Measurements from ENCODE around the gene DCAF8L2. TPM values are rescaled to one million over a fixed set of nuclear protein-coding genes. Genes with fewer than 3 reads are reported as not detected.
"Not testable (repeated sequence)": the region's sequence is repeated elsewhere in the genome, so short reads cannot be mapped to it uniquely, and the experiment has no call there.

The DCAF8L2 gene
- not detected in 2 replicates for total RNA-seq (2022)
- percentile 7 among the genes with signal in this experiment for Bru-seq, nascent RNA
- percentile 4 among the genes with signal in this experiment for BruChase-seq, experiment 1, labeled RNA remaining after a 2-hour chase
- percentile 4 among the genes with signal in this experiment for BruChase-seq, experiment 2, labeled RNA remaining after a 6-hour chase
- long read RNA-seq, result 0 reads

- intact Hi-C loops (cut with micrococcal nuclease; ENCODE audit: unreplicated experiment), result no loop called here
- Mint-ChIP-seq H3K27me3 (ENCODE audit: insufficient read depth, unreplicated experiment) (no peaks in the 10 kb centered on the region), H3K4me3 (ENCODE audit: unreplicated experiment) (no peak within 1 kb of the TSS), H3K9me3 (ENCODE audit: unreplicated experiment) (no peaks in the 10 kb centered on the region), H3K27ac (ENCODE audit: unreplicated experiment) (no peak within 1 kb of the TSS), H3K4me1 (ENCODE audit: low read depth, unreplicated experiment) (peaks cover 4% of the 10 kb centered on the region), H3K36me3 (ENCODE audit: insufficient read depth, unreplicated experiment) (no peaks in the 10 kb centered on the region)
- ChIA-PET POLR2A (no interaction called here), CTCF (no interaction called here)
- Histone ChIP-seq H3K4me1 (no peaks in the 10 kb centered on the region), H3K4me3 (ENCODE audit: low read depth, low read length) (no peak within 1 kb of the TSS), H3K36me3 (ENCODE audit: control insufficient read depth, insufficient read depth, low read length) (no peaks in the 10 kb centered on the region), H3K27me3 (replicated peaks; ENCODE audit: control insufficient read depth, insufficient read depth, low read length) (no peaks in the 10 kb centered on the region), H3K9me3 (no peaks in the 10 kb centered on the region)
- TF ChIP-seq, protein P1, sequence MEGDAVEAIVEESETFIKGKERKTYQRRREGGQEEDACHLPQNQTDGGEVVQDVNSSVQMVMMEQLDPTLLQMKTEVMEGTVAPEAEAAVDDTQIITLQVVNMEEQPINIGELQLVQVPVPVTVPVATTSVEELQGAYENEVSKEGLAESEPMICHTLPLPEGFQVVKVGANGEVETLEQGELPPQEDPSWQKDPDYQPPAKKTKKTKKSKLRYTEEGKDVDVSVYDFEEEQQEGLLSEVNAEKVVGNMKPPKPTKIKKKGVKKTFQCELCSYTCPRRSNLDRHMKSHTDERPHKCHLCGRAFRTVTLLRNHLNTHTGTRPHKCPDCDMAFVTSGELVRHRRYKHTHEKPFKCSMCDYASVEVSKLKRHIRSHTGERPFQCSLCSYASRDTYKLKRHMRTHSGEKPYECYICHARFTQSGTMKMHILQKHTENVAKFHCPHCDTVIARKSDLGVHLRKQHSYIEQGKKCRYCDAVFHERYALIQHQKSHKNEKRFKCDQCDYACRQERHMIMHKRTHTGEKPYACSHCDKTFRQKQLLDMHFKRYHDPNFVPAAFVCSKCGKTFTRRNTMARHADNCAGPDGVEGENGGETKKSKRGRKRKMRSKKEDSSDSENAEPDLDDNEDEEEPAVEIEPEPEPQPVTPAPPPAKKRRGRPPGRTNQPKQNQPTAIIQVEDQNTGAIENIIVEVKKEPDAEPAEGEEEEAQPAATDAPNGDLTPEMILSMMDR (IDR thresholded peaks at IDR 0.05; ENCODE audit: insufficient read depth in 1 of 2, low read depth in 1 of 2, low read length in 1 of 2, severe bottlenecking in 1 of 2, unreplicated experiment in 1 of 2), result no peak
- no TSS peak for BruUV-seq (replicated peaks)
- DNase-seq, result no peak
Observed at GRCh38 chrX:27590044-27590443, at the start of gene DCAF8L2. DCAF8L2 (plus strand) TSS chrX:27590344; CDS start chrX:27746896, 156,552 bp downstream.

DNA sequence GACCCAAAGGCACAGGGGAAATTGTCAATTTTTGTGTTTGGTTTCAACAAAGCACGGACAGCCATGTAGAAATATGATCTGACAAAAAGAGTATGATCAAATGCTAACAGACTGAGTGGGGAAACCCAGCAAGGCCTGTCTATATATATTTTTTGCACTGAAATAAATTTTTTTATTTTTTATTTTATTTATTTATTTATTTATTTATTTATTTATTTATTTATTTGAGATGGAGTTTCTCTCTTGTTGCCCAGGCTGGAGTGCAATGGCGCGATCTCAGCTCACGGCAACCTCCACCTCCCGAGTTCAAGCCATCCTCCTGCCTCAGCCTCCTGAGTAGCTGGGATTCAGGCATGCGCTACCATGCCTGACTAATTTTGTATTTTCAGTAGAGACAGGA is 49.0 kb upstream of the DCAF8L2 start:
- H3K36me3 ChIP-seq (ENCODE audit: control insufficient read depth, insufficient read depth, low read length); H3K27ac Mint-ChIP-seq (ENCODE audit: unreplicated experiment); H3K27me3 Mint-ChIP-seq (ENCODE audit: insufficient read depth, unreplicated experiment); POLR2A ChIA-PET; H3K36me3 Mint-ChIP-seq (ENCODE audit: insufficient read depth, unreplicated experiment); CTCF ChIA-PET; H3K9me3 Mint-ChIP-seq (ENCODE audit: unreplicated experiment); H3K4me3 Mint-ChIP-seq (ENCODE audit: unreplicated experiment); H3K27me3 ChIP-seq (replicated peaks; ENCODE audit: control insufficient read depth, insufficient read depth, low read length); BruUV-seq (replicated peaks); H3K9me3 ChIP-seq; H3K4me1 Mint-ChIP-seq (ENCODE audit: low read depth, unreplicated experiment); intact Hi-C loops (cut with micrococcal nuclease; ENCODE audit: unreplicated experiment); H3K4me3 ChIP-seq (ENCODE audit: low read depth, low read length); H3K4me1 ChIP-seq; DNase-seq: not testable (repeated sequence)

GRCh38 chrX:27548624-27549023 is 41.5 kb upstream of the DCAF8L2 start:
- CTCF ChIA-PET, result no interaction called here
- Mint-ChIP-seq H3K36me3 (ENCODE audit: insufficient read depth, unreplicated experiment) (no peaks in the 10 kb centered on the region), H3K4me1 (ENCODE audit: low read depth, unreplicated experiment) (no peaks in the 10 kb centered on the region), H3K4me3 (ENCODE audit: unreplicated experiment) (no peak overlapping the region), H3K27me3 (ENCODE audit: insufficient read depth, unreplicated experiment) (no peaks in the 10 kb centered on the region), H3K9me3 (ENCODE audit: unreplicated experiment) (no peaks in the 10 kb centered on the region), H3K27ac (ENCODE audit: unreplicated experiment) (no peak overlapping the region)
- Histone ChIP-seq H3K4me1 (no peaks in the 10 kb centered on the region), H3K9me3 (no peaks in the 10 kb centered on the region), H3K27me3 (replicated peaks; ENCODE audit: control insufficient read depth, insufficient read depth, low read length) (no peaks in the 10 kb centered on the region), H3K36me3 (ENCODE audit: control insufficient read depth, insufficient read depth, low read length) (no peaks in the 10 kb centered on the region), H3K4me3 (ENCODE audit: low read depth, low read length) (no peak overlapping the region)
- intact Hi-C loops (cut with micrococcal nuclease; ENCODE audit: unreplicated experiment), result no loop called here
- POLR2A ChIA-PET, result no interaction called here
- TF ChIP-seq, protein P1 (IDR thresholded peaks at IDR 0.05; ENCODE audit: insufficient read depth in 1 of 2, low read depth in 1 of 2, low read length in 1 of 2, severe bottlenecking in 1 of 2, unreplicated experiment in 1 of 2), result no peak
- no TSS peak for BruUV-seq (replicated peaks)
- no peak for DNase-seq

DNA sequence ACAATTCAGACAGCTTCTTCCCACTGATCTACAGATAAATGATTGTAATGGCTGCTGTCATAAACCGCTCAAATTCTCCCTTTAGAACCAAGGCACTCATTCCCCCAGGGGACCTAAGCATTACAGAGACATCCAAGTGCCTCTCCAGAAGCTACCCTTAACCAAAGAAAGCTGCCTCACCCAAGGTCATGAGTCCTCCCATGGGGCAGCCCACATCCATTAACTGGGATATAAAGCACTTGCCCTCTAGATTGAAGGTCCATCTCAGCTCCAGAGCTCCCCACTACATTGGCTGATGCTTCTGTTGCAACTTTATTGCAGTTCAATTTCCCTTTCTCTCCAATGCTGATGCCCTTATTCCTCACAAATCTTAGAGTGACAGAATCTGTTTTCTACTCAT is 40.5 kb upstream of the DCAF8L2 start:
- H3K4me1 ChIP-seq, result no peaks in the 10 kb centered on the region
- no peaks in the 10 kb centered on the region for H3K9me3 Mint-ChIP-seq (ENCODE audit: unreplicated experiment)
- no peak for DNase-seq
- no peak overlapping the region for H3K27ac Mint-ChIP-seq (ENCODE audit: unreplicated experiment)
- no peak overlapping the region for H3K4me3 Mint-ChIP-seq (ENCODE audit: unreplicated experiment)
- no peaks in the 10 kb centered on the region for H3K27me3 ChIP-seq (replicated peaks; ENCODE audit: control insufficient read depth, insufficient read depth, low read length)
- H3K4me3 ChIP-seq (ENCODE audit: low read depth, low read length), result no peak overlapping the region
- ChIA-PET POLR2A (no interaction called here), CTCF (no interaction called here)
- intact Hi-C loops (cut with micrococcal nuclease; ENCODE audit: unreplicated experiment), result no loop called here
- BruUV-seq (replicated peaks), result no TSS peak
- no peaks in the 10 kb centered on the region for H3K36me3 ChIP-seq (ENCODE audit: control insufficient read depth, insufficient read depth, low read length)
- TF ChIP-seq, protein P1 (IDR thresholded peaks at IDR 0.05; ENCODE audit: insufficient read depth in 1 of 2, low read depth in 1 of 2, low read length in 1 of 2, severe bottlenecking in 1 of 2, unreplicated experiment in 1 of 2), result no peak
- no peaks in the 10 kb centered on the region for H3K36me3 Mint-ChIP-seq (ENCODE audit: insufficient read depth, unreplicated experiment)
- no peaks in the 10 kb centered on the region for H3K27me3 Mint-ChIP-seq (ENCODE audit: insufficient read depth, unreplicated experiment)
- H3K9me3 ChIP-seq, result no peaks in the 10 kb centered on the region
- H3K4me1 Mint-ChIP-seq (ENCODE audit: low read depth, unreplicated experiment), result no peaks in the 10 kb centered on the region

Data from Caco-2 (cell line).